Activated B cell treated with CpG ODN at 0.5 μM for 24 hours (primary cell): ENCODE measurements around the gene CKM. TPM values are rescaled to one million over a fixed set of nuclear protein-coding genes. Genes with fewer than 3 reads are reported as not detected.
A peak's percentile ranks its signal among the peaks of the same experiment; 100 is the strongest.

ENCODE experiments used
- ATAC-seq: fragments of 200-7000 bp; cut with Tn5 transposase; one replicate; pipeline ENCODE4 v1.10.0; 2021; ENCODE audit warnings: low read depth, mild to moderate bottlenecking, moderate library complexity
- CTCF ChIA-PET: fragments of 350-600 bp; sonication (Branson Sonifier 250); formaldehyde crosslinking; loops from one replicate; lab custom pipeline; 2021; ENCODE audit warnings: antibody characterized with exemption; lab: Charles Lee
- POLR2A ChIA-PET: fragments of 350-600 bp; sonication (Branson Sonifier 250); formaldehyde crosslinking; loops from one replicate; lab custom pipeline; 2021; ENCODE audit warnings: antibody characterized with exemption; lab: Charles Lee
- DNase-seq: peaks from one replicate; pipeline ENCODE4 v3.0.0; 2022
- H3K27ac Mint-ChIP-seq: one replicate; pipeline ENCODE4 v1.8.0; 2020; ENCODE audit warnings: mixed read lengths
- H3K27me3 Mint-ChIP-seq: one replicate; pipeline ENCODE4 v1.8.0; 2021; ENCODE audit warnings: mixed read lengths
- H3K36me3 Mint-ChIP-seq: one replicate; pipeline ENCODE4 v1.8.0; 2021; ENCODE audit warnings: low read depth, mixed read lengths
- H3K4me1 Mint-ChIP-seq: one replicate; pipeline ENCODE4 v1.8.0; 2021; ENCODE audit warnings: mixed read lengths
- H3K4me3 Mint-ChIP-seq: one replicate; pipeline ENCODE4 v1.8.0; 2020; ENCODE audit warnings: mild to moderate bottlenecking, mixed read lengths
- H3K9me3 Mint-ChIP-seq: one replicate; pipeline ENCODE4 v1.8.0; 2020; ENCODE audit warnings: mixed read lengths
- CTCF ChIP-seq: fragments of 200-600 bp; IDR thresholded peaks from one replicate; pipeline ENCODE4 v1.8.0; 2022; ENCODE audit warnings: antibody characterized with exemption, mild to moderate bottlenecking
- intact Hi-C: fragments of 100-400 bp; cut with micrococcal nuclease; formaldehyde crosslinking; loops from one replicate; pipeline ENCODE4 v1.15.1; 2024
- total RNA-seq: library from RNA; stranded (reverse); gene quantifications from 2 replicates; pipeline ENCODE4 v1.2.3, GENCODE V29; 2022

The CKM gene
- not detected in 2 replicates for total RNA-seq

GRCh38 chr19:45322744-45323281 is at the start of gene CKM:
CKM (minus strand) TSS chr19:45322875; CDS start chr19:45319713, 3,162 bp downstream.
- DNase-seq (no peak), ATAC-seq (no peak)
- Mint-ChIP-seq H3K27ac (no peak within 1 kb of the TSS), H3K9me3 (no peaks in the 10 kb centered on the region), H3K27me3 (peaks cover 26% of the 10 kb centered on the region), H3K36me3 (no peaks in the 10 kb centered on the region), H3K4me1 (peaks cover 2% of the 10 kb centered on the region), H3K4me3 (no peak within 1 kb of the TSS)
- ChIA-PET POLR2A (no interaction called here), CTCF (no interaction called here)
- no peak for TF ChIP-seq CTCF
- intact Hi-C loops = no loop called here

GRCh38 chr19:45370410-45371204 is 47.9 kb upstream of the CKM start, which contains the start of gene ERCC2:
ERCC2 (minus strand) TSS chr19:45370573; CDS start chr19:45370540, 33 bp downstream.
- POLR2A ChIA-PET = interaction anchor here (0.6 to 1.0 kb wide), 4 partner anchors 115 to 1593 kb away, joined by 3 to 5 read pairs (median 3); no protein-coding TSS in a partner anchor
- TF ChIP-seq CTCF = no peak
- no peaks in the 10 kb centered on the region for H3K9me3 Mint-ChIP-seq
- no peaks in the 10 kb centered on the region for H3K27me3 Mint-ChIP-seq
- H3K36me3 Mint-ChIP-seq = no peaks in the 10 kb centered on the region
- intact Hi-C loops = loop anchor here (1.0 kb wide), 3 partner anchors 36 to 109 kb away; partner anchors contain the start of gene POLR1G
- H3K4me3 Mint-ChIP-seq = peak within 1 kb of the TSS; percentile 95
- peak within 1 kb of the TSS; percentile 99 for H3K27ac Mint-ChIP-seq
- CTCF ChIA-PET = interaction anchor here (0.7 to 0.8 kb wide), 2 partner anchors 68 to 410 kb away, joined by 3 read pairs; no protein-coding TSS in a partner anchor
- peaks cover 14% of the 10 kb centered on the region for H3K4me1 Mint-ChIP-seq
- ATAC-seq (peak; percentile 97), DNase-seq (peak; percentile 98)

- POLR2A ChIA-PET = interaction anchor here (0.5 kb wide), 1 partner anchor 1731 kb away, joined by 6 read pairs; no protein-coding TSS in a partner anchor
- CTCF ChIA-PET = no interaction called here
- Mint-ChIP-seq H3K9me3 (no peaks in the 10 kb centered on the region), H3K4me3 (peak overlapping the region; percentile 50), H3K27me3 (no peaks in the 10 kb centered on the region), H3K27ac (no peak overlapping the region), H3K4me1 (peaks cover 14% of the 10 kb centered on the region), H3K36me3 (no peaks in the 10 kb centered on the region)
- no peak for DNase-seq
- TF ChIP-seq CTCF = no peak
- intact Hi-C loops = no loop called here
- no peak for ATAC-seq
Observed at GRCh38 chr19:45368737-45369340, 46.2 kb upstream of the CKM start.

- Mint-ChIP-seq H3K36me3 (peaks cover 2% of the 10 kb centered on the region), H3K9me3 (no peaks in the 10 kb centered on the region), H3K4me3 (no peak overlapping the region), H3K27me3 (no peaks in the 10 kb centered on the region), H3K27ac (no peak overlapping the region), H3K4me1 (peaks cover 14% of the 10 kb centered on the region)
- ChIA-PET CTCF (no interaction called here), POLR2A (no interaction called here)
- intact Hi-C loops = no loop called here
- no peak for TF ChIP-seq CTCF
- ATAC-seq (no peak), DNase-seq (no peak)
Observed at GRCh38 chr19:45368127-45368526, 45.5 kb upstream of the CKM start.

GRCh38 chr19:45364696-45365095 is 42.0 kb upstream of the CKM start:
- H3K4me3 Mint-ChIP-seq = no peak overlapping the region
- POLR2A ChIA-PET = no interaction called here

More at GRCh38 chr19:45364696-45365095, 42.0 kb upstream of the CKM start:
- H3K36me3 Mint-ChIP-seq = peaks cover 22% of the 10 kb centered on the region
- no peak overlapping the region for H3K27ac Mint-ChIP-seq
- no peaks in the 10 kb centered on the region for H3K9me3 Mint-ChIP-seq
- DNase-seq = no peak
- intact Hi-C loops = no loop called here
- TF ChIP-seq CTCF = no peak
- H3K4me1 Mint-ChIP-seq = peaks cover 5% of the 10 kb centered on the region
- no peaks in the 10 kb centered on the region for H3K27me3 Mint-ChIP-seq
- CTCF ChIA-PET = no interaction called here
- no peak for ATAC-seq
